Stimulated activated CD4-positive, alpha-beta T cell treated with anti-CD3 and anti-CD28 coated beads, Interleukin-4, amount 100 ng/mL, for 48 hours (primary cell): Measurements from ENCODE around the gene TRPM5.

ENCODE experiments used
- DNase-seq, 2 donors: peaks; one replicate each; pipeline ENCODE4 v3.0.0-alpha.2; 2020; ENCODE audit warnings: low read depth in 2 of 2

The TRPM5 gene

GRCh38 chr11:2402890-2403645 is 41.2 kb downstream of the TRPM5 start:
- DNase-seq: no peak

GRCh38 chr11:2402106-2402505 is 42.2 kb downstream of the TRPM5 start:
- DNase-seq: no peak

GRCh38 chr11:2401436-2401984 is 42.8 kb downstream of the TRPM5 start:
- DNase-seq: no peak

GRCh38 chr11:2400762-2401435 is 43.4 kb downstream of the TRPM5 start:
- DNase-seq: no peak

GRCh38 chr11:2400069-2400761 is 44.1 kb downstream of the TRPM5 start, which contains the start of gene TSSC4:
Gene TSSC4 (plus strand): TSS chr11:2400750. CDS start chr11:2402634, 1,884 bp downstream.
- peak; percentile 97 to 99 for DNase-seq

GRCh38 chr11:2399488-2400068 is 44.7 kb downstream of the TRPM5 start:
- no peak for DNase-seq

GRCh38 chr11:2398664-2399355 is 45.5 kb downstream of the TRPM5 start:
- DNase-seq: no peak

- DNase-seq: no peak
Observed at GRCh38 chr11:2397005-2397404, 47.3 kb downstream of the TRPM5 start.

- DNase-seq: no peak
Observed at GRCh38 chr11:2396471-2396870, 47.8 kb downstream of the TRPM5 start.

- no peak for DNase-seq
Observed at GRCh38 chr11:2395856-2396255, 48.5 kb downstream of the TRPM5 start.

GRCh38 chr11:2395211-2395730 is 49.0 kb downstream of the TRPM5 start:
- no peak for DNase-seq

- DNase-seq: no peak
Observed at GRCh38 chr11:2394818-2395105, 49.6 kb downstream of the TRPM5 start.
